ENCODE data around the gene FCGR3B.
"Not testable (repeated sequence)": the region's sequence is repeated elsewhere in the genome, so short reads cannot be mapped to it uniquely, and the experiment has no call there.

FCGR3B gene

GRCh38 chr1:161605024-161605423 lies 26.0 kb downstream of the FCGR3B start:
- not testable (repeated sequence) for DNase-seq

- DNase-seq: not testable (repeated sequence)
Observed at GRCh38 chr1:161597077-161597476, 33.9 kb downstream of the FCGR3B start.

DNA sequence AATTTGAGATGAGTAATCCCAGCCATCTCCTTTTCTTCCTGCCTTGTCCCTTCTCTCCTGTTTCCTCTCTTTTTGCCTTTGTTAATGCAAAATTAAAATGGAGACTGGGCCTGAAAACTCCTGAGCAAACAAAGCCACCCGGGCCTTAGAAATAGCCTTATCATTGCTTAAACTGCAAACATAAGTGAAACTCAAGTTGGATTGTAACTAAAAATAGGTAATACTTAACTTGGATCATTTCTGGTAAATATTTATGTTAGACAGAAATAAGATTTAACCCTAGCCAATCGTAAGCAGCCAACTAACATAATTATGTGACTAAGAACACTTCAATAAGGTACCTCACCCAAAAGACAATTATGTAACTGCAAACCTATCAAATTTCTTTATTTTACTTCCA lies 35.4 kb downstream of the FCGR3B start:
- DNase-seq: not testable (repeated sequence)

DNA sequence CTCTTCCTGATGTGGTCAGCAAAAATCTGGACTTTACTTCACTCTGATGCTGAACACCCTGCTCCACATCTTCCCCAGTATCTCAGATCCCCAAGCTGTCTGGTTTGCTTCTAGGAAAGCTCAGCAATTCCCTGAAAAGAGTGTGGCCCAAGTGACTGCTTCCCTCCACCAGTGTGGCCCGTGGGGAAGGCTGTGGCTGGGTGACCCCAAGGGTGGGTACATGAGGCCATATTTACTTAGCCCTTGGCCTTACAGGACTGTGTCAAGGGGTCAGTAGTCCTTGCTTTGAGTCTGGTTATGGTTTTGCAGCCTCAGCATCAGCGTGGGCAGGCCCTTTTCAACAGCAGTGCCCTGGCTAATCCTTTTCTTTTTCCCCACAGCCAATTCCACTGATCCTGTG lies 35.8 kb downstream of the FCGR3B start:
- not testable (repeated sequence) for DNase-seq

DNA sequence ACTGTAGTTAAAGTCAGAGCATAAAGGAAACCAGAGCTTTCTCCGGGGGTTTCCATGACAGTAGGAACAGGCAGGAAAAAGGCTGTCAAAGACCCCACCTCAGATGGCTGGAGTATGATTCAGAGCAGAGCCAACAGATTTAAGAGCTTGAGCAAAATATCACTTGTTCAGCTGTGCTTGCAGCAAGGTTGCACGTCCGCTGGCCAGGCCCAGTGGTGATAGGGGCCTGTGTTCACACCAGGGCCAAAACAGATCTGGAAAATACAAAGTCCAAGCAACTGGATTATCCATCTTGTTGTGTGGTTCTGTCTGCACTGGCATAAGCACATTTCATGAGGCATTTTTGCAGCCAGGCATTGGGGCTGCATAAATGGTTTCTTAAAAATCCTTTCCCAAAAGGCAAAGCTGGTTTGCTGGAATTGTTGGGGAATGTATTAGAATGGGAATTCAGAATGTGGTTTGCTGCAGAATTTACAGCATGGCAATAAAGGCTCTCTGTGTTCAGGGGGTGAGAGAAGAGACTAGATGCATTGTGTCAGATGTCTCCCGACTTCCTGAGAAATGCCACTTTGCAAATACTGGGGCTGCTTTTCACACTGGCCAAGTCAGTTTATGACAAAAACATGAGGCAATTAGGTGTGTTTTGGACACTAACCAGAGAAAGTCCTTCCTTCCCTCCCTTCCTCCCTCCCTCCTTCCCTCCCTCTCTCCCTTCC lies 36.5 kb downstream of the FCGR3B start:
- not testable (repeated sequence) for DNase-seq

- not testable (repeated sequence) for DNase-seq
Observed at GRCh38 chr1:161593092-161593755, 37.8 kb downstream of the FCGR3B start.

- not testable (repeated sequence) for DNase-seq
Observed at GRCh38 chr1:161592586-161592985, 38.4 kb downstream of the FCGR3B start.

DNA sequence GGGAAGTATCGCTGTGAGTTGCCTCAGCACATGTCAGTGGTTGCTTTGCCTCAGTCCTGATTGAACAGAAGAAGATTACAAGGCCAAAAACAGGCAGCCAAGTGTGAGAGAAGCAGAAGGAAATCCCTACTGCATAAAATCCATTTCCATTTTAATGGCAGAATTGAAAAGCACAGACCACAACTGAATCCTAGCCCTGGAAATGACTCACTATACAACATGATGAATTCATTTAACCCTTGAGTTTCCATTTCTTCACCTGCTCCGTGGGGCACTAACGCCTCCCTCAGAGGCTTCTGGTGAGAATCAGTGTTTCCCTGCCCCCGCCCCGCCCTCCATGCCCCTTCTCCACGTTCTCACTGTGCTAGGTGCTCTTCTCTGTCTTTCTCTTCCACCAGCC lies 41.1 kb downstream of the FCGR3B start:
- not testable (repeated sequence) for DNase-seq

DNA sequence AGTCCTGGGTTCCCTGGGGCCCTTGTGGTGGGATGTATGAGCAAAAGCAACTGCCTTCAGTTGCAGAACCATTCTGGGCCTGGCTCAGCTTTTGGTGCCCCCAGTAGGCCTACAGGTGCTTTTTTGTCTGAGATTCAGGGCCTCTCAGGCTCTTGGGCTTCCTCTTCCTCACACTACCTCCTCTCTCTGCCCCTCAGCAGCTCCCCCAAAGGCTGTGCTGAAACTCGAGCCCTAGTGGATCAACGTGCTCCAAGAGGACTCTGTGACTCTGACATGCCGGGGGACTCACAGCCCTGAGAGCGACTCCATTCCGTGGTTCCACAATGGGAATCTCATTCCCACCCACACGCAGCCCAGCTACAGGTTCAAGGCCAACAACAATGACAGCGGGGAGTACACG lies 41.6 kb downstream of the FCGR3B start:
- not testable (repeated sequence) for DNase-seq

DNA sequence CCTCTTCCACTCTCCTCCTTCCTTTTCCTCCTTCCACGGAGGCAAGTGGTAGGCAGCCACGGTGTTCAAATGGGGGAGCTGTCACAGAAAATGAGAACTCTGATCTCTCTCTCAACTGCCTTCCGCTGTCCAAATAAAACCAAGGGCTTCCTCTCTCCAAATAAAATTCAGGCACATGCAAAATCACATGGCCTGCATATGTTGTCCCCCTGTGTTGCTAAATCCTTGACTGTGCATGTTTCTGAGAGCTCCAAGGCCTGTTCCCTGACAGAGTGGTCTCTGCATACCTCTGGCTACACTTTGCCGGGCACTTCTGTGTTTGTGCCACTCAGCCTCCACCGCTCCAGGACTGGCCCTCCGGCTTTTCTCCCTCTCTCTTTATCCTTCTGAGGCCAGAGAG lies 42.4 kb downstream of the FCGR3B start:
- not testable (repeated sequence) for DNase-seq

GRCh38 chr1:161582882-161583281 lies 48.1 kb downstream of the FCGR3B start:
- DNase-seq: not testable (repeated sequence)

- DNase-seq: not testable (repeated sequence)
Observed at GRCh38 chr1:161580879-161581537, 50.0 kb downstream of the FCGR3B start.

GRCh38 chr1:161579856-161580507 lies 51.0 kb downstream of the FCGR3B start:
- DNase-seq: not testable (repeated sequence)

- not testable (repeated sequence) for DNase-seq
Observed at GRCh38 chr1:161576676-161577075, 54.3 kb downstream of the FCGR3B start.
